Endometrial microvascular endothelial cells (primary cell): ENCODE measurements around the gene OST4. TPM values are rescaled to one million over a fixed set of nuclear protein-coding genes. Genes with fewer than 3 reads are reported as not detected.

Experiments used
- in situ Hi-C: cut with HindIII; loops from 2 replicates; pipeline ENCODE4 v1.10.0; 2017; ENCODE audit warnings: low sequenced_read_pairs, low pct_unique_long_range_greater_than_20kb; ENCODE audit errors: inconsistent ontology term
- total RNA-seq: library from RNA; depleted of rRNA; stranded (reverse); fragments of >200 nt; gene quantifications from one replicate; pipeline ENCODE4 v1.2.3, GENCODE V29; 2015; ENCODE audit errors: inconsistent ontology term

The OST4 gene
- total RNA-seq, 1 donor from 2014 or later: 378 TPM

GRCh38 chr2:27094353-27094984 is 23.0 kb upstream of the OST4 start:
- in situ Hi-C loops: no loop called here

DNA sequence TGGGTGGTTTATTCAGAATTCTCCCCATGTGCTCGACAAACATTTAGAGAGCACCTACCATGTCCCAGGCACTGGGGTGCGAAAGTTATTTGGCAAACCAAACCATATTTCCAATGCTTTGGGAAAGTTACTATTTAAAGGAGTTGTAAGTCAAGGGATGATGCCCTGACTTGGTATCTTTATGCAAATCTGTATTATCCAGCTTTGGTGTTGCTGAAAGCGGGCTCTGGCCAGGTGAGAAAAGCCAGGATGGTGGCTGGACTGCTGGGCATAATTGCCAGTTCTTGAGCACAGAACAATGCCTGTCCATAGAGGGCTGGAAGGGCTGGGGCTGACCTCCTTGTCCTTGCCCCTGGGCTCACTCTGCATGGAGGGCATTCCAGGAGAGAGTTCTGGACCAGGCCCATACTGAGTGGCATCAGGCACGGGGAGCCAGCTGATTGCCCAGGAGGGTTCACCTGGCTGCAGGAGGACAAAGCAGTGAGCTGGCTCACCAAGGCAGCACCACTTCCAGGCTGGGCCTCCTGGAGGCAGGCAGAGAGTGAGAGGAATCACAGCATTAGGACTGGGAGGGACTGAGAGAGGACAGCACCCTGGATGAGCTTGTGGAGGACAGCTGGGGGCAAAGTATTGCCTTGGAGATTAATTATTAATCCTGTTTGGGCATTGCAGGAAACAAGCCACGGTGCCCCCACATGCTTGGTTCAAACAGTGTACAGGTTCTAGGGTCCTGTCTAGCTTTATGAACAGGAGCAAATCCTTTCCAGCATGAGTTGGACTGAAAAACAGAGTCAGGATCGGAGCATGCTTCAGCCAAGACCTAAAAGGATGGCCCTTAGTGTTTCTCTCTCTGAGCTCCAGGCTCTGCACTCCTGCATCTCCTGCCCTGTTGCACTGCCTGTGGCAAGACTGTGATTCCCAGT is 22.2 kb upstream of the OST4 start:
- in situ Hi-C loops: no loop called here

DNA sequence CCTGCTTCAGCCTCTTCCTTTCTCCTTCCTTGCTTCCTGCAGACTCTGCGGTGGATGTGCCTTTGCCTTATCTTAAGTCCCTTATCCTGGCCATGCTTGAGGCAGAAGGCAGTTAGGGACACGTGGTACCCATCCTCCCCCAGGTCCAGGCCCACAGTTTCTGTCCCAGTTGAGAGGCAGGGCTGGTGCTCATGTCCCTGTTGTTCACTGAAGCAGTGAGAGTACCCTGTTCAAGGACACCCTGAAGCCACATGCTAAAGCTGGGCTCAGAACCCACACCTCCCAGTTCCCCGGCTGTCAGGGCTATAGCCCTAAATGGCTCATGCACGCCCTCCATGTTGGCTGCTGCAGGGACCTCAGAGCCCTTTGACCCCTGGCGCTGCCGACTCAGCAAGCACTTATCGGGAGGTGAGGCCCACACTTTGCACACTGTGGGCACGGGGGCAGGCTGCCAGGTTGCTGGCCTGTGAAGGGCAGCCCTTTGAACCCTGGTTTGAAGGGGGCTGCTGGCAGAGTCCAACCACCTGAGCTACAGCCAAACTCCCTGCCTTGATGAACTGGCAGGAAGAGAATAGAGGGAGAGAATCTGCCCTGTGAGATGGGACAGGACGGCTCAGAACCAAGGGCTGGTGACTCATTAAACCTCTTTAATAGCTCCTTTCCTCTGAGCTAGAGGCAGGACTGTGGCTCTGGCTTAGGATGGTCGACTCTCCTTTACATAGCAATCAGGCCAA is 21.4 kb upstream of the OST4 start:
- in situ Hi-C loops: no loop called here

DNA sequence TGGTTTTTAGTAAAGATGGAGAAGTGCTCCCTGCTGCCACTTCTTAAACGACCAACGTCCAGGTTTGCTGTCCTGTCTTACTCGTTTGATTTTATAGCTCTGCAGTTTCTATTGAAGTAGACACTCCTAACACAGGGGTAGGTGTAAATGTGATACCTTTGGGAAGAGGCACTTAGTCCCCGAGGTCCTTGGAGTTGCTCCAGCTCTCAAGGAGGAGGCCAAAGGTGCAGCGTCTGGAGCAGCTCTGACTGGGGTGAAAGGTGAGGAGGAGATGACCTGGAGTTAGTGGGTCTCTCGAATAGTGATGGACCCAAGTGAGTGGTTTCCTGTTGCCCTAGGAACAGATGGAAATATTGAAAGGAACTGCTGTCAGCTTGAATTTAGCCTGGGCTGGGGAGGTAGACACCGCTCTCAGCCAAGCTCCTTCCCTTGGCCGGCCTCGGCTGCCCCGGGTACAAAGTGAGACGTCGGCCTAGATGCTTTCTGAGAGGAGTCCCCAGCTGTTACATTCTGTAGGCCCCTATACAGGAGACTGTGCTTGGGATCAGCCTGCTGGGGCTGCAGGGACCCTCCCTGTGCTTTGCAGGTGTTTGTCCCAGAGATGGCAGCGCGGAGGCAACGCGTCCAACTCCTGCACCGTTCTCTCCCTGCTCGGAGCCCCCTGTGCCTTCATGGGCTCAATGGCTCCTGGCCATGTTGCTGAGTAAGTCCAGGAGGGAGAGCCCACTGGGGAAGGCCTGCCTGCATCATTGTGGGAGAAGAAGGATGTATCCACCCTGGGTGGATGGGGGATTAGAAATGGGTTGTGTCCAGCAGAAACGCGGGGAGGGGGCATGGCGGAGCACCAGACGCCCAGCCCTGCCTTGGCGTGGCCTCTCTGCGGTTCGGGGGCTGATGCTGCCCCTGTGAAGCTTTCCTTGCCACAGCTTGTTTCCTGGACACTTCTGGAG is 20.6 kb upstream of the OST4 start:
- in situ Hi-C loops: no loop called here

DNA sequence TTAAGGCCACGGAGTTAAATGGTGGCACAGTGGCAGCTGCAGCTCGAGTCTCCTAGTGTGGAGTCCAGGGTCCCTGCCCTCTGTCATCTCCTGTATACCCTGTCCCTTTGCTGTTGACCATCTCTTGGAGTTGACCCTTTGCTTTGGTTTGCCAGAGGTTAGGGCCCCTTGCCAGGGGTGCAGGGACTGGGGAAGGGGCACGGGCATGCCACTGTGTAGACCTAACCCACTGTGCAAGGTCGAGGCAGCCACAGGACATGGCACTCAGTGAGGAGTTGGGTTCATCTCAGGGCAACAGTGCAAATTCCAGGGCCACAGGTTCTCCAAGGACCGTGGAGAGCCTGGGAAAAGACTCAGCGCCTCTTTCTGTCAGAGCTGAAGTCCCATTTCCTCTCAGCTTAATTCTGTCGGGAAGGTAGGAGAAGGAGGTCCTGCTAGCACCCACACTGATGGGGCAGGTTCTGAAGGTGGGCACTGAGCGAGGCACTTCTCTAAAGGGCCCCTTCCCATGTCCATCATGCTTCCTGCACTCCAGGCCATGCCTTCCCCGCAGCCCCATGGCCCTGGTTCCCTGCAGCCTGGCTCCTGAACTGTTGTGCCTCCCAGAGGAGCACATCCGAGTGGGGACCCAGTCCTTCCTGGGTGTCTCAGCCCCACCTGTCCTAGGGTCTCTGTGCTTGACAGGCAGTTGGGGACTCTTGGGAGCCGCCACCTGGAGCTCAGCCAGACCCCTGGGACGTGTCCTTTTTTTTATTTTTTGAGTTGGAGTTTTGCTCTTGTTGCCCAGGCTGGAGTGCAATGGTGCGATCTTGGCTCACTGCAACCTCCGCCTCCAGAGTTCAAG is 17.9 kb upstream of the OST4 start:
- in situ Hi-C loops: no loop called here

GRCh38 chr2:27088634-27089033 is 17.2 kb upstream of the OST4 start:
- in situ Hi-C loops: no loop called here

- in situ Hi-C loops: no loop called here
These were observed 16.5 kb upstream of the OST4 start for GRCh38 chr2:27087823-27088410.

DNA sequence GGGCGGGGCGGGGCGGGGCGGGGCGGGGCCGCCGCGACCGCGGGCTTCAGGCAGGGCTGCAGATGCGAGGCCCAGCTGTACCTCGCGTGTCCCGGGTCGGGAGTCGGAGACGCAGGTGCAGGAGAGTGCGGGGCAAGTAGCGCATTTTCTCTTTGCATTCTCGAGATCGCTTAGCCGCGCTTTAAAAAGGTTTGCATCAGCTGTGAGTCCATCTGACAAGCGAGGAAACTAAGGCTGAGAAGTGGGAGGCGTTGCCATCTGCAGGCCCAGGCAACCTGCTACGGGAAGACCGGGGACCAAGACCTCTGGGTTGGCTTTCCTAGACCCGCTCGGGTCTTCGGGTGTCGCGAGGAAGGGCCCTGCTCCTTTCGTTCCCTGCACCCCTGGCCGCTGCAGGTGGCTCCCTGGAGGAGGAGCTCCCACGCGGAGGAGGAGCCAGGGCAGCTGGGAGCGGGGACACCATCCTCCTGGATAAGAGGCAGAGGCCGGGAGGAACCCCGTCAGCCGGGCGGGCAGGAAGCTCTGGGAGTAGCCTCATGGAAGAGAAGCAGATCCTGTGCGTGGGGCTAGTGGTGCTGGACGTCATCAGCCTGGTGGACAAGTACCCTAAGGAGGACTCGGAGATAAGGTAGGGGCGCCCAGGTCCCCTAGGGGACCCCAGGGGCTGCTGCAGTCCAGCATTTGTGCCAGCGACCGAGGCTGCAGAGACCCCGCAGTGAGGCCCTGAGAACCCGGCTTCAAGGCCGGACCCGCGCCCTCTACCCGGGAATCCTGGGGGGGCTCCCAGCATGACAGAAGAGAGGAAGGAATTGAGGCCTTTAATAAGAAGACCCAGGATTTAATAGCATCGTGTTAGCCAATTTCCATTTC is 15.5 kb upstream of the OST4 start, which contains the start of gene KHK:
TSS of gene KHK (plus strand) at position 49 of the 870 bp plus-strand sequence. CDS start at position 537, 488 bp downstream.
- in situ Hi-C loops: no loop called here

DNA sequence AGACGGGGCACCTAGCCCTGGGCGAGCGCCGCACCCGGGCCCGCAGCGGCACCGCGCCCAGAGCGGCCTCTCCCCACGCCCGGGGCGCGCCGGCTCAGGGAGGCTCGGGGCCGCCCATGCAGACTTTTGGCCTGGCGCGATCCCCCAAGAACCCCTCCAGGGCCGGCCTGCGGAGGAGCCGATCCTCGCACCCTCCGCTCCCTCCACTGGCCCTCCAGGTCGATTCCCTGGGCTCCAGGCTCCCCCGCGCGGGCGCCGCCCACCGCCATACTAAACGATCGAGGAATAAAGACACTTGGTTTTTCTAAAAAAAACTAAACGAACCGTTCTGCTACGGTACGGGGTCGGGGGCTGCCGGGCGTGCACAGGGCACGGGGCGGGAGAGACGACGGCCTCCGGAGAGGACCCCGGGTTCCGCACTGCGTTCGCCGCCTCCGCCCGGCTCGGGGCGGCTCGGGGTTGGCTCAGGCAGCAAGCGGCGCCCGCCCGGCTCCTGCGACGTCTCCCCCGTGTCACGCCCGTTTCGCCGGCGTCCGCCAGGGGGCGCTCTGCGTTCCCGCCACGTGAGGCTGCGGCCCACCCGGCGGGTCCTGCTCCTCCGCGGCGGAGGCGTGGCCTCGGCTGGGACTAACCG is 14.8 kb upstream of the OST4 start:
- in situ Hi-C loops: no loop called here

GRCh38 chr2:27085673-27086089 is 14.2 kb upstream of the OST4 start:
- in situ Hi-C loops: no loop called here

GRCh38 chr2:27085062-27085672 is 13.7 kb upstream of the OST4 start:
- in situ Hi-C loops: no loop called here

DNA sequence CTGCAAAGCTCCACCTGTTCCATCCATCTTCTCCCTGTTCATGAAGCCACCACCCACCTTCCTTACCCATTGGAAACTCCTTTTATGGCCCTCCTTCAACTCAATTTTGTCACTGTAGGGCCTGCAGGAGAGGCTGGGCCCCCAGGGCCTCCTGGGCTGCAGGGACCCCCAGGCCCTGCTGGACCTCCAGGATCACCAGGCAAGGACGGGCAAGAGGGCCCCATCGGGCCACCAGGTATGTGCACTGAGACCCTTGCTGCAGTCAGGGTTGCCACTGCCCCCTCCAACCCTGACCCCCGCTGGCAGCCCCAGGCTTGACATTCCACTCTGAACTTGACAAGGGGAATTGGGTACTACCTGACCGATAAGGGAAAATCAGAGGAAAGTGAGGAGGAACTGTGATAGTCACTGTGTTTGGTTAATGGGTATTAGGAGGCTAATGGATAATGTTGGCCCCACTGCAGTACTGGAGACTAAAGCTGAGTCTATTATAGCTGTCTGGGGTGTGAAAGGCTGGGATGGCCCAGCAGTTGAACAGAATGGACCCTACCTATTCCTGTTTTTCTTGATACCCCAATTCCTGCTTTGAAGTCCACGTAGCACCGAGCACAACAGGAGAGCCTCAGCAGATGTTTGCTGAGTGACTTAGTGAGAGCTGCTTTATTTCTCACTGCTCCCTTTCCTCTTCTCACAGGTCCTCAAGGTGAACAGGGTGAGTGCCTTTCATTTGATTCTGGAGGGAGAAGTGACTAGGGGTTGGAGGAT is 13.0 kb upstream of the OST4 start:
- in situ Hi-C loops: no loop called here

- in situ Hi-C loops: no loop called here
These were observed 12.2 kb upstream of the OST4 start for GRCh38 chr2:27083410-27084296.

- in situ Hi-C loops: no loop called here
These were observed 11.4 kb upstream of the OST4 start for GRCh38 chr2:27082773-27083409.
